Activated gamma-delta T cell treated with anti-CD3 and anti-CD28 coated beads, Interleukin-2, amount 50 U/mL, for 16 hours (primary cell): ENCODE results near the gene CAPN5.

Experiments used
- DNase-seq: peaks from one replicate; pipeline ENCODE4 v3.0.0-alpha.2; 2020; ENCODE audit warnings: low read depth

CAPN5 gene

GRCh38 chr11:77151804-77152509, 85.2 kb downstream of the CAPN5 start:
- DNase-seq: peak; percentile 16

GRCh38 chr11:77152846-77153245, 86.1 kb downstream of the CAPN5 start:
- DNase-seq: no peak

GRCh38 chr11:77153276-77154185, 86.8 kb downstream of the CAPN5 start:
- no peak for DNase-seq

GRCh38 chr11:77154381-77155081, 87.8 kb downstream of the CAPN5 start:
- no peak for DNase-seq

- no peak for DNase-seq
Measured at GRCh38 chr11:77155082-77155475, 88.3 kb downstream of the CAPN5 start.

- DNase-seq: no peak
Measured at GRCh38 chr11:77155556-77156130, 88.9 kb downstream of the CAPN5 start.

GRCh38 chr11:77156396-77157195, 89.8 kb downstream of the CAPN5 start:
- DNase-seq: no peak

GRCh38 chr11:77158041-77158695, 91.4 kb downstream of the CAPN5 start:
- no peak for DNase-seq

GRCh38 chr11:77159219-77159936, 92.6 kb downstream of the CAPN5 start:
- DNase-seq: no peak

- DNase-seq: no peak
Measured at GRCh38 chr11:77159937-77160495, 93.2 kb downstream of the CAPN5 start.

- DNase-seq: no peak
Measured at GRCh38 chr11:77163271-77163670, 96.5 kb downstream of the CAPN5 start.

GRCh38 chr11:77165066-77165465, 98.3 kb downstream of the CAPN5 start:
- no peak for DNase-seq

GRCh38 chr11:77166021-77166420, 99.2 kb downstream of the CAPN5 start:
- no peak for DNase-seq

- no peak for DNase-seq
Measured at GRCh38 chr11:77167111-77167626, 100.4 kb downstream of the CAPN5 start.

GRCh38 chr11:77167791-77168190, 101.0 kb downstream of the CAPN5 start:
- DNase-seq: no peak

- no peak for DNase-seq
Measured at GRCh38 chr11:77170107-77170506, 103.3 kb downstream of the CAPN5 start.

GRCh38 chr11:77171254-77171653, 104.5 kb downstream of the CAPN5 start:
- DNase-seq: no peak

GRCh38 chr11:77171885-77172665, 105.3 kb downstream of the CAPN5 start:
- DNase-seq: no peak

- DNase-seq: no peak
Measured at GRCh38 chr11:77172666-77172982, 105.9 kb downstream of the CAPN5 start.
